HG02798 (cell line): Measurements from ENCODE around the gene CDKAL1.

ENCODE experiments used
- ATAC-seq: cut with Tn5 transposase; IDR thresholded peaks from one replicate; pipeline ENCODE4 v1.9.1; 2021; ENCODE audit warnings: mild to moderate bottlenecking; ENCODE audit not compliant: unreplicated experiment, poor library complexity

Gene CDKAL1

DNA sequence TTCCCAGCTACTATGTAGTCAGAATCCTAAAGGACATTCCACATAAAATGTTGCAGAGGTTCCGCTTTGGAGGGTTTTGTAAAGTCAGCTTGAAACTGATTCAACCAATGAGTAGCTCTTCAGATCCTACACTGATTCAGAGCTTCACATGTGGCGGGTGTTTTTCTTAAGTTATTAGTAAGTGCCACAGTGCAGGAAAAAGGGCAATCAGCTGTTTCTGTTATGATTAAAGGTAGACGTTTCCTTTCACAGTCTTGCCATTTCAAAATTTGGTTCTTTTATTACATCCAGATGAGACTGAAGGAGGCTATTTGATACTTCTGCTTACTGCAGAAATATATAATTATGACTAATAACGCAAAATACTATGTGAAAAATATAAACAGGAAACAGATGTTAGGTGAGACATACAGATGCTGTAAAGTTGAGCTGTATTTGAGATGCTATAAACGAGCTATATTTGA, 443.9 kb downstream of the CDKAL1 start:
- ATAC-seq: peak; percentile 60

DNA sequence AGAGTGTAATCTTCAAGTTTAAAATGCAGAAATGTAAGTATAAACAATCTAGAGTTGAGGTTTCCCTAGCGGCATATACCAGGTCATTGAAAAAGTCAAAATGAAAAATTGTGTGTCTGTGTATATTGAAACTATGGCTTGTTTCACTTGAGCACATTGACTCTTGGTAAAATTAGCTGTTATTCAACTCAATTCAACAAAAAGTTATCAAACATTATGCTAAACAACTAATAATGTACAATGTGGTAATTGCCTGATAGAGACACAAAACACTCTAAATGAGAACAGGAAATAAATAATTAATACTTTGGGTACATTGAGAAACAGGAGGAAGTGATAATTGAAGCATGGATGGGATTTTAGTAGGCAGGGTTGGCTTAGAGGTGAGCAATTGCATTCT, 444.8 kb downstream of the CDKAL1 start:
- no peak for ATAC-seq

DNA sequence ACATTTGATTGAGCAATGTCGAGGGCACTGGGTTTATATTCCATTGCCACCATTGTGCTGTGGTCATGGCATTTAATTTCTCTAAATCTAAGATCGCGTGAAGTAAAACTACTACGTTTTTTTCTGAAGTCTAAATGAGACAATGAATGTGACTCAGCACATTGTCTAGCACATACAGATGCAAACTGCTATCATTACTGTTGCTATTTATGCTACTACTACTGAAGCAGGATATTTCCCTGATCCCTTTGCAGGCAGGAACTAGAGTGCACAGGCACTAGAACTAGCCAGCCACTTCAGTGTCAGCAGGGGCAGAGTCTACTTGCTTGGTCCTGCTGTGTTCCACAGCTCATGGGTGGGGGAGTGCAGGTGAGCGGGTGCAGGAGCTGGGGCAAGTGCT, 449.7 kb downstream of the CDKAL1 start:
- no peak for ATAC-seq

DNA sequence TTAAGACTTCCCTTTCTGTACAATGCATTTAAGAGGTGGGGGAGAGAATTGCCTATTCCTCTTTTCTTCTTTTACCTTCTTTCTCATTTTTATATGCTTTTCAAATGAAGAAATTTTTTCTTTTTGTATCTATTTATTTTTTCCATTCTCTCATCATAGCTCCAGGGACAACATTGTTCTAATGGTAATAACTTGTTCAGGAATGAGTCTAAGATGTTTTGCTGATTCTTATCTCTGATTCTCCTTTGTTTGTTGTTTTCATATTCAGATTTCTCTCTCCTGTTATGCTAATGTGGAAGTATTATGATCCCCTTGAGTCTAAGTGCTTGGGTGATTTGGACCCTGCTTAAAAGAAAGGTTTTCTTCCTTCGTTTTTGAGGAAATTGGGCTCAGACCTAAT, 451.6 kb downstream of the CDKAL1 start:
- ATAC-seq: no peak

DNA sequence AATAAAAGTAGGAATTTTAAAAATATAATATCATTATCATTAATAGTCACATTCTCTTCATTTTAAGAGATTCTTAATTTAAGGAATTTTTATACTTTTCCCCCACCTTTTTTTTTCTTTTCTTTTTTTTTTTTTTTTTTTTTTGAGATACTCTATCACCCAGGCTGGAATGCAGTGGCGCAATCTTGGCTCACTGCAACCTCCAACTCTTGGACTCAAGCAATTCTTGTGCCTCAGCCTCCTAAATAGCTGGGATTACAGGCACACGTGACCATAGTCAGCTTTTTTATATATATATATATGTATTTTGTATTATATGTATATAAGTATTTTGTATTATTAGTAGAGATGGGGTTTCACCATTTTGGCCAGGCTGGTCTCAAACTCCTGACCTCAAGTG, 457.7 kb downstream of the CDKAL1 start:
- ATAC-seq: no peak

DNA sequence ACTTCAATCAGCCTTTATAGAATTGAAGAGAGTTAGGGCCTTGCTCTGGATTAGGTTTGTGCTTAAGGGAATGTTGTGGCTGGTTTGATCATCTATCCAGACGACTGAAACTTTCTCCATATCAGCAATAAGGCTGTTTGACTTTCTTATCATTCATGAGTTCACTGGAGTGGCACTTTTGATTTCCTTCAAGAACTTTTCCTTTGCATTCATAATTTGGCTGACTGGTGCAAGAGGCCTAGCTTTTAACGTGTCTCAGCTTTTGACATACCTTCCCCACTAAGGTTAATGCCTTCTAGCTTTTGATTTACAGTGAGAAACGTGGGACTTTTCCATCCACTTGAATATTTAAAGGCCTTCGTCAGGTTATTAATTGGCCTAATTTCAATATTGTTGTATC, 461.8 kb downstream of the CDKAL1 start:
- ATAC-seq: no peak

DNA sequence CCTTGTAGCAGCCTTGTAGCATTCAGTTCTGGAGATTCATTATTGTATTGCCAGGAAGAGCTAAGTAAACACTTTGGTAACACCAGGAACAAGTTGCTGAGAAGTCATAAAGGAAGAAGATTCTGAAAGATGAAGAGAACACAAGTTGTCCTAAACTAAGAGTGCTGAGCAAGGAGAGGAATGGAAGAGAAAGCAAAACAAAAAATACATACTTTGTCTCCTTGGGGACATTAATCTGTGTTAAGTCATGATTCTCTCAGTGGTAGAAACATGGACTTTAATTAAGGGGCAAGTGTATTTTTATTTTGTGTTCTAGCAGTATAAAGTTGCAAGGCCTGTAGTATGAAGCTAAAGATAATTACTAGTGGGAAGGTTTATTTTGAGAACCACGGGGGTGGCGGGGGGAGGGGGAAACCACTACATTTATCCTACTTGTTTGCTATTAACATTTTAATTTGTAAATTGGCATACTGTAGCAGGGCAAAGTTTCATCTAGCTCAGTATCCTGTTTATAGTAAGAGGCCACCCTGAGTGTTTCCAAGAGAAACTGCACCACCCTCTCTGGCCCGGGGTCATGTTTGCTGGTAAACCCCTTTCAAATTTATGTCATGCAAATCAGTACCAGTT, 463.0 kb downstream of the CDKAL1 start:
- ATAC-seq: no peak

DNA sequence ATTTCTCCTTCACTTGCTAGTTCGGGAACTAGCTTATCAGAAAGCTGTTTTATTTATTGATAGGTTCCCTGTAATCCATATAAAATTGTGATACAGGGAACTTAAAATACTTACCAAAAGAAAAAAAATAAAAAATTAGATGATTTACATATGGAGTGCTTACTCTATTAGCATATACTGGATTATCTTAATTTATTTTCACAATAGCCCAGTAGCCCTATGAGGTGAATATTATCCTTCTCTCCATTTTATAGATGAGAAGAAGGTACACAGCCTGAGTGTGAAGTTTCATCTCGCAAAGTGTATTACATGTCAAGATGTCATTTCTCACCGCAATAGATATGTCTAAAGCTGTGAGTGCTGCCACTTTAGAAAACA, 463.5 kb downstream of the CDKAL1 start:
- no peak for ATAC-seq

DNA sequence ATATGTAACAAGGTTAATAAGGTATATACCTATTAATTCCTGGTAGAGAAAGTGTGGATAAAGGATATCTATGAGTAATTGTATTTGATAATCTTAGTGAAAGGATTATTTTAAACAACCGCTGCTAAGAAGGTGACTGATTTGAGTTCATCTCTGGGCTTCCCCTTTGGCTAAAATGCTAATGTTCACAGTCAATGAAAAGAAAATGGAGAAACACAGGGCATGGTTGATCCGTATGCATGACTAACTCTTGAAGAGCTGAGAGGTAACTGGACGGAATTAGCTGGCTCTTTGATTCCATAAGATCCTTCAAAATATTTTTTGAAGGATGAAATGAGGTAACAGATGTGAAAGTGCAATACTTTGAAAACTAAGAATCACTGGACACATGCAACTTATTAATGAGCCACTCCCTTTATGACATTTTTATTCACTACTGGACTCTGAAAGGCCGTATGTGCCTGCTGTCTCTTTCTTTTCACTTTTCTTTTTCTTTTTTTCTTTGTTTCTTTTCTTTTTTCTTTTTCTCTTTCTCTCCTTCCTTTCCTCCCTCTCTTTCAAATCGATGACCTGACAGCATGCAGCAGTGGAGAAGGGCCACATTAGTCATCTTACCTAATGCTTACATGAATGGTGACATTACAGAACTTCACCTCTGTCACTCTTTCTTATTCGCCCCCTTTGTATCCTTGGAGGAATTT, 464.6 kb downstream of the CDKAL1 start:
- ATAC-seq: peak; percentile 46

DNA sequence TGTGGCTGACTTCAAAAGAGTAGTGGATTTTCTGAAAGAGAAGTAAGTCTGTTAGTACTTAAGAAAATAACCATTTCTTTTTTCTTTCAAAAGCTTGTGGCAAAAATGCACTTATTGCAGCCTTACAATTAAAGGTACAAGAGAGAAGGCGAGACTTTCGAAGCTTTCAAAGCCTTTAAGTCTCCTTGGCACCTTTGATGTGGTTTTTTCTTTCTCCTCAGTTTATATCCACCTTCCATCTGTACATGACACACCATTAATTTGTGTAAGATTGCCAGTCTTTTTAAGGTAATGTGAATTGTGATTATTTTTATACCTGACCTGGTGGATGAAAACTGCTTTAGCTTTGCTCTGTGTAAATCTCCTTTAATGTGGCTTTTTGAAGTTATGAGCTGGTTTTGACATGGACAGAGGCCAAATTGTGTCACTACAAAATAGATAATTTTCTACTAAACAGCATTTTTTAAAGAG, 466.1 kb downstream of the CDKAL1 start:
- no peak for ATAC-seq

DNA sequence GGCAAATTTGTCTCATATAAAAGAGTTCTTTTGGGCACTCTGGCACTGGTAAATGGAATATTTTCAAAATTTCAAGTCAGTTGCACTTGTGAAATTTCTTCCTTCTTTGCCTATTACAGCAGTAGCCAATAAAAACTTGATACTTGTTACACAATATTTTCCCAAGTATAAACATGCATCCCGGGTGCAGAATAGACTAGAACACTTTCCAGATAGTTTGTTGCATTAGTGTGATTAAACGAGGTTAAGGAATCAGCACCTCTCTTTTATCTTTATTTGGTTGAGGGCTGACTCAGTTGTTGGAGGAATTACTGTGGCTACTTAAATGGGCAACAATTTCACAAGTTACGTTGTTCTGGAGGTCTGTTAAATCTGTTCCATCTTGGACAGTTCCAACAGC, 467.5 kb downstream of the CDKAL1 start:
- ATAC-seq: no peak

DNA sequence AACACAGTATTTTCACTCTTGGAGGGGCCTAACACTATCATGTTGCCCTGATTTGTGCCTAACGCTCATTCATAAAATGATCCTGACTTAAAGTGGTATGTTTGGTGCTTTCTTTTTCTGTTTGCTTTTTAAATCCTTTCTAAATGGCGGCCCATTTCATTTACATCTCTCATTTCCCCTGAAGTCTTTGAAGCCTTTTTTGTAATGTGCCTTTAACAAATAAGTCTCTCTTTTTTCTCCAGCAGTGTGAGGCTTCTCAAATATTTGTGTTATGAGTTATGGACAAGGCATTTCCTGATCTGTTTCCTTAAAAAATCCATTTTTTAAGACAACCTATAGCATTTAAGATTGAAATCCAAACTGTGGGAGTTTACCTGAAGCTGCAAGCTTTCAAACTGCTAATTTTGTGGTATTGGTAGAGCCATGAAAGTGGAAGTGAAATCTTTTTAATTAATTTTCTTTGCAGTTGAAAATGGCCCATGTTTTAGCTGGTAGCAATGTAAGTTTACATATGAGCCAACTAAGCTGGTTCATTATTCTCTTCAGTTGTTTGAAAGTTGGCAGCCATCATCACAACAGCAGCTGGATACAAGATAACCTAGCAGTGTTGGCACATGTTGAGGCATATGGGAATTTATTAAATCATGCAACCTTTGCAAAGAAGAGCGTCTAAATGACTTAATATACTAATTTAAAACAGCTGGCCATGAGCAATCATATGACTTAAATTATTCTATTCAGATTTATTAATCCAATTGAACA, 469.7 kb downstream of the CDKAL1 start:
- ATAC-seq: peak; percentile 89

DNA sequence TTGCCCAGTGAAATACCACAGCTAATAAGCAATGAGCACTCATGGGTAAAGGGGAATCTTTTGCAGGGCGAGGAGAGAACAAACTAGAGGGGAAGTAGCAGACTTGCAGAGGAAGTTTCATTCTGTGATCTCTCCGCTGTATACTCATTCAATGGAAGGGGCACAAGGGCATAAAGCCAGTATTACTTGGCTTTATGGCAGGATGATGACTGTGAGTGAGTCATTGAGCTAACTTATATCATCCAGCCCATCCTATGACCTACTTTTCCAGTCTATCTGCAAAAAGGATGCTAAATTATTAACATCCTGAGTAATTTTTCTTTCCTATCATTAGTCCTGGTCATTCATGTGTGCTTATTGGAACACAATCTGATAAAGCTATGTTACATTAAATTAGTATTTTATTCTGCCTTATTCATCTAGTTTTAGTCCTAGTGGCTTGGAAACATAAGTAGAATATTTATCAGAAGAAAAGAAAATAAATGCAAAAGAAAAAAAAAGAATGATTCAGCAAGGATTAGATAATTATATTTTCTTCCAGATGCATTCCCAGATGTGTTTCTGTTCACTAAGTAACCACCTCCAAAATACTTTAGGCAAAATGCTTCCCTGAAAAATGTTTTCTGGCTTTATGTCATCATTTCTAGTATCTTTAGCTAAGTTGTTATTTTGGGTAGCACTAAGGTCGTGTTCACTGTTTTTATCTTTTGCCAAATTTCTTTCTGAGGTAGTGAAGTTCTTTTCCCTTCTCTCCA, 471.7 kb downstream of the CDKAL1 start:
- ATAC-seq: no peak

DNA sequence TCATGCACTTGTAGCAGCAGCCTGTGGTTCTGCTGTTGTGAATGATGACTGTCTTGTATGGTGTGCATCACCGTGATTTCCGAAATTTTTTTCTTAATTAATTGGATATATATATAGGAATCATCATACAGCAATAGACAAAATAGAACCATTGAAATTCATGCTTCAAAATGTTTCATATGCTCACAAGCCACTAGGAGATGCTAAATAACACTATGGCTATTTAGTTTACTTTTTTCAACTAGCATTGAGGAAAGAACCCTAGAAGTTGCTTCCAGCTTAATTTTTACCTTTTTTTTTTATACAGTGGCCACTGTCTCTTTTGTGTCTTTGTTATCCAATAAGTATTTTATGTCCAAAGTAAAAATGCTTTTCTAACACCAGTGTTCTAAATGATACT, 485.4 kb downstream of the CDKAL1 start:
- ATAC-seq: no peak

DNA sequence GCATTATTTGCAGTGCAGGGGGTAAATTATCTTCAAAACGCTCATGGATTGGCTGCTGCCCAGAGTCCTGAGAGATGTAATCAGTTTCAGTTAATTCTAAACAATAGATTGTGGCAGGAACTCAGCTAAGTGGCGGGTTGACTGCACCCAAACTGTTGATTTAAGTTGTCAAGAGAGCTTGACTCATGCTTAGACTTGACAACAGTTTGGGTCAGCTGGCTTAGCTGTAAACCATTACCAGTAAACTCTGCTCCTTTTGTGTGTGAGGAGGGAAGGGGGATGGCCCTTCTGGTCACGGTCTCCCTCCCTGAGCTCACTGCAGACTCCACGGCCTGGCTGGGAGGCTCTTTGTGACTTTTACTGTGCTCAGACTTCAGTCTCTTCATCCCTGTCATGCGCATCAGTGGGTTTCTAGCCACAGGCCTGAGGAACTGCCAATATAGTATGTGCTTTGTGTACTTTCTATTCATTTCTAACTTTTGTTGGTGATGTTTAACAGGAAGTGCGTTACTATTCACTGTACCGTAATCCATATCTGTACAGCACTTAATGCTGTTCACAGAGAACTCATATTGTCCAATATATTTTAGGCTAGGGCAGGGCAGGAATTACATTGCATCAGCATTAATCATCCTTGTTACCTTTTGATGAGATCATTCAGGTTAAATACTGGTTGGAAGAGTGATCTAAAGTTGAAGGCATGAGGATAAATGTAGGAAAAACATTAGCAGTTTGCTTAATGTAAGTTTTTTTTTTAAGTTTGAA, 488.3 kb downstream of the CDKAL1 start:
- ATAC-seq: peak; percentile 92

DNA sequence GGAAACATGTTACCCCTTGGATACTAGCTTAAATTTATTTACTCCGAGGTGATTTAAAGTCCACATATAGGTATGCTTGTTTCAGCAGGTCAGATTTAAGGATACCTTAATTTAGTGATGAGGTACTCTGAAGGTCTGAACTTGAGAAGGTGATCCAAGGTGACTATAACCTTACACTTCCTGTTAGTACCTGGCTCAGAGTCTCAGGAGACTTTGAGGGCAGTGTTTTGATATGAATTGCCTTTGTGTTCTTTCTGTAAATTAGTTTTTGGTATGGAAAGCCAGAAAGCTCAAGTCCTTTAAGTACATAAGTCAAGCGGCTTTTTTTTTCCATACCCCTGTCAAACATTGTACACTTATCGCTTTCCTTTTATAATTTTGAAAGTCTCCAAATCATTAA, 489.0 kb downstream of the CDKAL1 start:
- no peak for ATAC-seq

DNA sequence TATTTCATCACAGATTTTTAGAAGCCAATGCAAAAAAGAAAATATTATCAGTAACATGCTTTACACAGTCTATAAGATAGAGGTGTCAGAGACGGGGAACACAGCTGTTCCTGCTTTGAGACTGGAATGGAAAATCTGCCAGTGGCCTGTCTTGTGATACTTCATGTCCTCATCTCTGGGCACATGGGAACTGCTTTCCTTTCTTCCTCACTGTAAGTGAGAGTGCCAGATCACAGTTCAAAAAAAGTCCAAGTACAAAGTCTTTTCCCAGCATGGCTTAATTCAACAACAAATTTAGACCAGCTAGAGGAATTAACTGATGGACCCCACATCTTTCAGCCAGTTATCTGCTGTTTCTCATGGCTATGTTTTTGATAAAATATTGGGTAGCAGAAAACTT, 490.4 kb downstream of the CDKAL1 start:
- ATAC-seq: no peak

DNA sequence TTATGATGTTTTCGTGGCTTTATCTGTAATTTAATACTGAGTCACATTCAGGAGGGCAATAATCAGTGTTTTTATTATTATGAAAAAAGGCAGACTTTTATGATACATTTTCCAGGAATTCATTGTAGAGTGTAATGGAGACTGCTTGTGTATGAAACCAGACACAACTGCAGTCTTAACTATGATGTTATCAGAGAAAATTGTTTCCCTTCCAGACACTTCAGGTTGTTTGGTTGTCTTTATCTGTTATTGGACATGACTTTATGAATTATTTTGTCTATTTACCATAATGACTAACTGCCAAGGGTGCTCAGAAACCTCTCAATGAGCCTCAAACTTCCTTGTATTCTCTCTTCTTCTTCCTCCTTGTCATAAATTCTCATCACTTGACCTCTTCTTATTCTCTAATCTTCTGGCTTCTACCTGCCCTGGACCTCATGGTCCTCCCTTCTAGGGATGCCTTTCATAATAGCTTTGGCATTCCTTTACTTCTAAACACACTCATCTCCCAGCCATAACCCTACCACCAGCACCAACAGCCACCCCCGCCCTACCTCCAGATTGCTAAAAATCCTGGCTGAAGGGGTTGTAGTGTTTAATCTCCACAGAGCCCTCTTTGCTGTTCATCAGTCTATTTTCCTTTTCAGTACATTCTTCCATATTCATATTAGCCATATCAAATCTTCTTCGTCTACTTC, 492.5 kb downstream of the CDKAL1 start:
- ATAC-seq: no peak

DNA sequence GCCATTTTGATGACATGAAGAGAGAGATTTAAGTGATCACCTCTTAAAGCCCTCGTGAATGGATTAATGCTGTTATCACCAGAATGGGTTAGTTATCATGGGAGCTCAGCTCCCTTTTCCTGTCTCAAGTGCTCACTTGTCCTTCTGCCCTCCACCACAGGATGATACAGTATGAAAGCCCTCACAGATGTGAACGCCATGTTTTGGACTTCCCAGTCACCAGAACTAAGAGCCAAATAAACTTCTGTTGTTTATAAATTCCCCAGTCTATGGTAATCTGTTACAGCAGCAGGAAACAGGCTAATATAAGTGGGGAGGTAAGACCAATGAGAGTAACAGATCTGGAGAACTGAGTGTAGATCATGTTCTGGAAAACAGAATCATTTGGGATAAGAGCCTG, 493.2 kb downstream of the CDKAL1 start:
- ATAC-seq: no peak
